ENCODE results near the gene RTN4RL2.

Gene RTN4RL2

DNA sequence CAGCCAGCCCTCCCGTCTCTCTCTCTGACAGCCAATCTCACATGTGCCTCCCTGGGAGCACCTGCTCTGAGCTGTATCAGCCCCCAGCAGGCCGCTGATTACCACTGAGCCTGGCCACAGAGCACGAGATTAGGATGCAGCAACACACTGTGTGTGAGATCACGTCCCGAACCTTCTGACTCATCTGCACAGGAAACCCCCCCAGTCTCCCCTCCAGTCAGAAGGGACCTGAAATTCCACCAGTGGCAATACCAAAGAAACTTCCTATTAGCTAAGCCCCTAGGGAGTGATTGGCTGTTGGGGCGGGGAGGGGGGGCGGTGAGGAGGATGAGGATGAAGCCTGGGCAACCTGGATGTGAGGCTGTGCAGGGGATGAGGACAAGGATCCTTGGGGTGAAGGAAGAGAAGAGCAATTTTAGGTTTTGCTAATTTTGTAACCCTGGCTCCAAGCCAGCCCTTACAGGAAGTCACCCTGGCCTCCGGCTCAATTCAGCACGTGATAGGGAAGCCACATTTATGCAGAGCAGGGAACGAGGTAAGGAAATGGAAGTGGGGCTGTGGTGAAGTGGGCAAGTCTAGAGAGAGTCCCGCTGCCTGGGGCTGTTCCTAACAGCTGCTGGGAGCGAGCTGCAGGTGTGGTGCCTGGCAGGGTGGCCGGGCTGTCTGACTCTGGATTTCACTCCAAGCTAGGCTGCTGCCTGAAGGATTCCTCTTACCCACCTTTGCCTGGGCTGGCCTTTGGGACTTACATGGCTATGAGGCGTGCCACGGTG, 35.4 kb upstream of the RTN4RL2 start:
- Histone ChIP-seq H3K27me3 (ENCODE audit: insufficient read depth, low read length) (peaks cover 21% of the 10 kb centered on the region), H3K9ac (ENCODE audit: low read depth, low read length) (no peak overlapping the region), H3K27ac (ENCODE audit: low read depth, low read length) (no peak overlapping the region), H3K4me1 (ENCODE audit: insufficient read depth, low read length) (peaks cover 15% of the 10 kb centered on the region), H3K4me3 (ENCODE audit: low read length) (no peak overlapping the region), H3K36me3 (ENCODE audit: insufficient read depth, low read length) (peaks cover 23% of the 10 kb centered on the region), H3K9me3 (ENCODE audit: insufficient read depth, low read depth, low read length) (no peaks in the 10 kb centered on the region)
- WGBS, result 75% methylated on average over 15 of the region's 15 CpGs

DNA sequence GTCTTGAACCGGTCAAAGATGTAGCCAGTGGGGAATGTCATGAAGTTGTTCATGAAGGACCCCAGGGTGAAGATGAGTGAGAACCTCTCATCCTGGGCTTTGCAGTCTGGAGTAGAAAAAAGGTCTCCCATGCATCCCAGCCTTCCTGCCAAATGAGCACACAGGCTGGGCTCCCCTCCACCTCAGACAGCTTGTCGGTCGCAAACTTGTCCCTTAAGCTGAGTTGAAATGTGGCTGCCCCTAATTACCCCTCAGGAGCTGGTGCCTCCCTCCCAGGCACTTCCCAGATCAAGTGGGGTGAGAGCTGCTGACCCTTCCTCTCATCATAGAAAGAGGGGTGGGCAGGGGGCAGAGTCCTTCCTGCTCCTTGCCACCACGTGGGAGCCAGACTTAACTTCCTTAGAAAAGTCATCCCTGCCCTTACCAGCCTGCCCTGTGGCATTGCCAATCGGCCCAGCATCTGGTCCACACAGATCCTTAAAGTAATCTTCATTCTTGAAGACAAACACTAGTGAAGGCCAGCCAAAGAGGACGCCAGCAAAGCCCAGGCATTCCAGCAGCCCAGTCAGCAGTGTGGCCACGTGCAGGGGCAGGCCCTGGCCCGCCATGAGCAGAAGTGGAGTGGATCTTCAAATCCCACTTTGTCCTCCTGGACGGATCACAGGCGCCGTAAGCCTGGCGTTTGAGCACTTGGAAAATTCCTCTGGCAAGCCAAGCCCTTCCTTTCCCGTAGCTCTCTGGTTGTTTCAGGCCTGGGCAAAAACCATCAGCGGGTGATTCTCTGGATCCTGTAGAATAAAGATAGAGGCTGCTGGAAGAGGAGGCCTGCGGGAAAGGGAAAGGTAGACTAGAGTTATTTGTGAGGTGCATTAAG, 34.5 kb upstream of the RTN4RL2 start:
- Histone ChIP-seq H3K27me3 (ENCODE audit: insufficient read depth, low read length) (peaks cover 21% of the 10 kb centered on the region), H3K4me1 (ENCODE audit: insufficient read depth, low read length) (peaks cover 15% of the 10 kb centered on the region), H3K9me3 (ENCODE audit: insufficient read depth, low read depth, low read length) (no peaks in the 10 kb centered on the region), H3K36me3 (ENCODE audit: insufficient read depth, low read length) (peaks cover 19% of the 10 kb centered on the region), H3K4me3 (ENCODE audit: low read length) (peak overlapping the region; percentile 57), H3K9ac (ENCODE audit: low read depth, low read length) (peak overlapping the region; percentile 75; the same call in 1 of the 2 replicates), H3K27ac (ENCODE audit: low read depth, low read length) (no peak overlapping the region)
- 87% methylated on average over 15 of the region's 15 CpGs for WGBS

DNA sequence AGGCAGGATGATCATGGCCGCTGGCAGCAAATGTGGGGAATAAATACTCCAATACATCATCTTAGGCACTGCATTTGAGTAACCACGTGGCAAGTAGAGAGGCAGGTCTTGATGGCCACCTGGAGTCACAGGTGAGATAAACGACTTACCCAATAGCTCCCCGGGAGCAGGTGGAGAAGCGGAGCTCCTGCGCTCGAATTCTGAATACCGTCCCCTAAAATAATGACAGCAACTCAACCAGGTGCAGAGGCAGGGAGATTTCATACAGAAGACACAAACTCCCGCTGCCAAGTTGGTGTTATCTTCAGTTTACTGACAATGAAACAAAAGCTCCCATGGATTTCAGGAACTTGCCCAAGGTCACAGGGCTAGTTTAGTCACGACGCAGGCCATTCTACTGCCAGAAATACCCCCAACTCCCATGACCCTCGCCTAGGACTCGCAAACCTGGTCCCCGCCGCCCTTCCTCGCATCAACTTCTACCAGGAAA, 33.8 kb upstream of the RTN4RL2 start:
- Histone ChIP-seq H3K27ac (ENCODE audit: low read depth, low read length) (no peak overlapping the region), H3K9ac (ENCODE audit: low read depth, low read length) (peak overlapping the region; percentile 75; the same call in 1 of the 2 replicates), H3K36me3 (ENCODE audit: insufficient read depth, low read length) (peaks cover 15% of the 10 kb centered on the region; the same call in 1 of the 2 replicates), H3K4me1 (ENCODE audit: insufficient read depth, low read length) (peaks cover 15% of the 10 kb centered on the region), H3K27me3 (ENCODE audit: insufficient read depth, low read length) (peaks cover 21% of the 10 kb centered on the region), H3K9me3 (ENCODE audit: insufficient read depth, low read depth, low read length) (no peaks in the 10 kb centered on the region), H3K4me3 (ENCODE audit: low read length) (peak overlapping the region; percentile 57)
- WGBS, result 31% methylated on average over 15 of the region's 16 CpGs

DNA sequence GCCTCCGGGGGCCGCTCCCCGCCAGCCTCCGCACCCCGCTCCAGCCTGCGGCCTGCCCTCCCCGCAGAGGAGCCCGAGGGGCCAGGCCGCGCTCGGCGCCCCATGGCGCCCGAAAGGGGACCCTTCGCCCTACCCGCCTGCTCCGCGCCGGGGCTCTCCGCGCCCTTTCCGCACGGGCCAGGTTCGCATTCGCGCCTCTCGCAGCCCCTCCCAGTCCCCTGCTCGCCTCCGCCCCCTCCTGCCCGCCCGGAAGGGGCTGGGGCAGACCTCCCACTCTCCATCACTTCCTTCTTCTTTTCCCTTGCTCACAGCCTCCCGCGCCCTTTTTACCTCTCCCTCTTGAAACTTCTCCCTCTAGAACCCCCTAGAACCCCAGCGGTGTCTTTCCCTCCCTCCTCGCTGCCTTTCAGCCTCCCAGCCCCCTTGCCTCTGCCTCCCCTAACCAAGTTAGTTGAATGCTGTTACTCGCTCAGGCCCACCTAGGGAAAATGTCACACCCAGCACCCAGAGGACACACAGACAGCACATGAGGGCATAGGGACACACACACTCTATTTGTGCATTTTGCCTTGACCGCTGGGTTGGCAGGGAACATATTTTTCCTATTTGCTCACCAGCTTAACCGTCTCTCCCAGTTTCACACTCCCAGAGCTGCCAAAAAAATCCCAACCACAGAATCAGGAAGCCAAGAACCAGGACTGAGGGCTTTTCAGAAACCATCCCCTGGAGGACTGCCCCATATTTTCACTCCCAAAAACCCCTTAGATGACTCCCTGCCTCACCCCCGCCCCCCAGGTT, 33.2 kb upstream of the RTN4RL2 start, which contains the start of gene SLC43A3:
TSS of gene SLC43A3 (minus strand) at position 193 of the 798 bp plus-strand sequence. CDS start 949 bp downstream, outside the sequence.
- no peak within 1 kb of the TSS for H3K27ac ChIP-seq (ENCODE audit: low read depth, low read length)

DNA sequence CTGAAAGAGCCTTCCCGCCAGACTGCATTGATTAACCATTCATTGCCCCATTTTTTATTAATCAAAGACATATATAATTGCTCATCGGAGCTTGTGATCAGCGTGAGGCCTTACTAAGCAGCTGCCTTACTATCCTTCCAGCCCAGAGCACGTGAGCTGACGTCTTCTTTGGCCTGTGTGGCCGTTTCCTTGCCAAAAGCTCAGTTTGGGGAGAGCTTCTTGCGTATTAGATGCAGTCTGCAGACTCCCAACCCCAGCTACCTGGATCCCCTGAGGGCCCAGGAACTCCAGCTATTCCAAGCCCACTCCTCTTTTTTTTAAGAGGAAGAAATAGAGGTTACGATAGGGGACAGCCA, 32.6 kb upstream of the RTN4RL2 start:
- Histone ChIP-seq H3K9ac (ENCODE audit: low read depth, low read length) (no peak overlapping the region), H3K9me3 (ENCODE audit: insufficient read depth, low read depth, low read length) (no peaks in the 10 kb centered on the region), H3K4me3 (ENCODE audit: low read length) (no peak overlapping the region), H3K4me1 (ENCODE audit: insufficient read depth, low read length) (peaks cover 15% of the 10 kb centered on the region), H3K36me3 (ENCODE audit: insufficient read depth, low read length) (peaks cover 8% of the 10 kb centered on the region; the same call in 1 of the 2 replicates), H3K27ac (ENCODE audit: low read depth, low read length) (no peak overlapping the region), H3K27me3 (ENCODE audit: insufficient read depth, low read length) (peaks cover 21% of the 10 kb centered on the region)
- 88% methylated on average over 7 of the region's 8 CpGs for WGBS

More for the DNA sequence above, 33.2 kb upstream of the RTN4RL2 start, which contains the start of gene SLC43A3:
- Histone ChIP-seq H3K9ac (ENCODE audit: low read depth, low read length) (peak within 1 kb of the TSS; percentile 75; the same call in 1 of the 2 replicates), H3K9me3 (ENCODE audit: insufficient read depth, low read depth, low read length) (no peaks in the 10 kb centered on the region), H3K4me3 (ENCODE audit: low read length) (peak within 1 kb of the TSS; percentile 57), H3K27me3 (ENCODE audit: insufficient read depth, low read length) (peaks cover 21% of the 10 kb centered on the region), H3K4me1 (ENCODE audit: insufficient read depth, low read length) (peaks cover 15% of the 10 kb centered on the region), H3K36me3 (ENCODE audit: insufficient read depth, low read length) (peaks cover 13% of the 10 kb centered on the region; the same call in 1 of the 2 replicates)
- WGBS, result 10% methylated on average over 39 of the region's 39 CpGs

DNA sequence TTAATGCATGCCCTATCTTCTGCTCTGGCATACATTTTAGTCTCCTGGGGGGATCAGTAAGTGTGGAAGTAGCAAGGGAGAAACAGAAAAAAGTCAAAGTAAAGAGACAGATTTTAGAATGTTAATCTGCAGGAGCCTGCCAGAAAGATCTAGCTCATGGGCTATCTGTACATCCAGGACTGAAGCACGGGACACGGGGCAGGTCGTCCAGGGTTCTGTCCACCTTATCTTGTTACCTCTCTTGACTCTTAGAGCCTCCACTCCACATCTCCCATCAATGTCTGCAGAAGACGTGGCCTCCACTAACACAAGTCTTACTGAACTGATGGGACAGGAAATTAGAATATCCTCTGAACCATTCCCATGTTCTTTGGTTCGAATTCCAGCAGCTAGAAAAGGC, 31.7 kb upstream of the RTN4RL2 start:
- H3K4me1 ChIP-seq (ENCODE audit: insufficient read depth, low read length), result peaks cover 15% of the 10 kb centered on the region
- H3K9ac ChIP-seq (ENCODE audit: low read depth, low read length), result no peak overlapping the region
- peaks cover 21% of the 10 kb centered on the region for H3K27me3 ChIP-seq (ENCODE audit: insufficient read depth, low read length)
- H3K36me3 ChIP-seq (ENCODE audit: insufficient read depth, low read length), result 0 out of 2 replicates have a peak, but pooled peaks cover 3% of the 10 kb centered on the region
- WGBS, result 92% methylated on average over 5 of the region's 5 CpGs
- H3K27ac ChIP-seq (ENCODE audit: low read depth, low read length), result no peak overlapping the region
- no peaks in the 10 kb centered on the region for H3K9me3 ChIP-seq (ENCODE audit: insufficient read depth, low read depth, low read length)
- no peak overlapping the region for H3K4me3 ChIP-seq (ENCODE audit: low read length)

DNA sequence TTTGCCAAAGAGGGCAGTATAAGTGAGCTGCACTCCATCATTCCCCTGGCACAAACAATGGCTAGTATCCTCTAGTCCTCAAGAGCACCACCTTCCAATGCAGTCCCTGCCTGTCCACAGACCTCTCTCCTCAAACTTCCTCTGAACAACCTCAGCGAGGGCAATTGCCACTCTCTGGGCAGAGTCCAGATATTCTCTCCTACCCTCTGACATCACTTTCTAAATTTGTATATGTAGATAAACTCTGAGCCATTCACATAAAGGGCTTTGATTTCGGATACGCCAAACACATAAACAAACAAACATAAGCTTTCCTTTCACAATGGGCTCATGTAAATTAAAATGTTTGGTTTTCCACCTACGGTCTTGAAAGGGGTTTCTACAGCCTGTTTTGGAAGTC, 30.4 kb upstream of the RTN4RL2 start:
- 49% methylated on average over 3 of the region's 4 CpGs for WGBS
- Histone ChIP-seq H3K27ac (ENCODE audit: low read depth, low read length) (no peak overlapping the region), H3K9ac (ENCODE audit: low read depth, low read length) (no peak overlapping the region), H3K9me3 (ENCODE audit: insufficient read depth, low read depth, low read length) (no peaks in the 10 kb centered on the region), H3K36me3 (ENCODE audit: insufficient read depth, low read length) (0 out of 2 replicates have a peak, but pooled peaks cover 3% of the 10 kb centered on the region), H3K4me3 (ENCODE audit: low read length) (no peak overlapping the region), H3K27me3 (ENCODE audit: insufficient read depth, low read length) (peaks cover 21% of the 10 kb centered on the region), H3K4me1 (ENCODE audit: insufficient read depth, low read length) (peaks cover 15% of the 10 kb centered on the region)

DNA sequence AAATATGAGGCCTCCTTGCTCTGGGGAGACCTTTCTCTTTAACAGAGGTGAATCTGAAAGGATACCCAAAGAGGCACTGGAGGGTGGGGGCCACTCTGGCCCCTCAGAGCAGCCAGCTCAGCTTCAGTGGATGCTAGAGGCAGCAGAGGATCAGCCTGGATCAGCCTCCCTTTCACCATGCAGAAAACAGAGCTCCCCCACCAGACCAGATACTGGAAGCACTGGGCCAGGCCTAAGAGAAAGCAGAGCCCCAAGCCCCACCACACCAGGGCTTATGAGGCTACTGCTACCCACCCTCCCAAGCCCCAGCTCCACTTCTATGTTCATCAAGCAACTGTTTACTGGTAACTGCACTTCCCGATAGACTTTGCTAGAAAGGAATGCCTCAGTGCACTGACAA, 29.4 kb upstream of the RTN4RL2 start:
- H3K36me3 ChIP-seq (ENCODE audit: insufficient read depth, low read length), result no peaks in the 10 kb centered on the region
- peaks cover 21% of the 10 kb centered on the region for H3K27me3 ChIP-seq (ENCODE audit: insufficient read depth, low read length)
- peaks cover 12% of the 10 kb centered on the region for H3K4me1 ChIP-seq (ENCODE audit: insufficient read depth, low read length)
- 92% methylated on average over 1 of the region's 1 CpG for WGBS
- no peaks in the 10 kb centered on the region for H3K9me3 ChIP-seq (ENCODE audit: insufficient read depth, low read depth, low read length)
- H3K9ac ChIP-seq (ENCODE audit: low read depth, low read length), result no peak overlapping the region
- no peak overlapping the region for H3K4me3 ChIP-seq (ENCODE audit: low read length)
- H3K27ac ChIP-seq (ENCODE audit: low read depth, low read length), result no peak overlapping the region

DNA sequence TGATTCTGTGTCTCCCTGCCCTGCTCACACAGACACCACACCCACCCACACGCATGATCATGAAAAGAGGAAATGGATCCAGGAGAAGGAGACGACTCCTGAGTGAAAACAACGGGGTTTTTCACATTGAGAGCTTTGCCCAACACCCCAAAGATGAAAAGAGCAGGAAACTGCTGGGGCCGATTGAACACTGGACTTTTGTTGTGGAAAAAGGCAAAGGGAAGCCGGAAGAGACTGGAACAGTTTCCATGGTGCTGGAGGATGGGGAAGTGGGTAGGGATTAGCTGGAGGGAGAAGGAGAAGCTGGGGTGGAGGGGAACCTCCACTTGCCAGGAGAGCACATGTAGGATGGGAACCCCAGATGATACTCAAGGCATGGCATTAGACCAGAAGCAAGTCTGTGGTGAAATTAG, 28.2 kb upstream of the RTN4RL2 start:
- Histone ChIP-seq H3K27ac (ENCODE audit: low read depth, low read length) (no peak overlapping the region), H3K9ac (ENCODE audit: low read depth, low read length) (no peak overlapping the region), H3K4me1 (ENCODE audit: insufficient read depth, low read length) (peaks cover 6% of the 10 kb centered on the region; the same call in 1 of the 2 replicates), H3K36me3 (ENCODE audit: insufficient read depth, low read length) (no peaks in the 10 kb centered on the region), H3K9me3 (ENCODE audit: insufficient read depth, low read depth, low read length) (no peaks in the 10 kb centered on the region), H3K27me3 (ENCODE audit: insufficient read depth, low read length) (peaks cover 13% of the 10 kb centered on the region), H3K4me3 (ENCODE audit: low read length) (no peak overlapping the region)
- 85% methylated on average over 5 of the region's 5 CpGs for WGBS

DNA sequence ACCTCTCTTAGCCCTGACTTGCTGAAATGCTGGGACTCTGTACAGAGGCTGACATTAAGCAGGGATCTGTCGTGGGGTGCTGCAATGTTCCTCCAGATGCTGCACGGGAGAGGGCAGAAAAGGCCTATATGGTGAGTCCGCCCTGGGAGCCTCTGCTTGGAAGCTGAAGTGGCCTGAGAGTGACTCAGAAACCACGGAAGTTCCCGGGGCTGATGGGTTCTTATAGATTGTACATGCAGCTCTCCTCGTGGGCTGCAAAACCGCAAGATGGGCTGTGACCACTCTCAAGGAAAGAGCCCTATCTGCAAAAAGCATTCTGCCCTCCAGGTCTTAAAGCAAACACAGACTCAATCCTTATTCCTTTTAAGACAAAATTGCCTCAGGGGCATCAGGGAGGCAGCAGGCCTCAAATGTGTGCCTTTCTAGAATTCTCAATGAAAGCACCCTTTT, 27.6 kb upstream of the RTN4RL2 start:
- H3K9ac ChIP-seq (ENCODE audit: low read depth, low read length), result no peak overlapping the region

More for the DNA sequence above, 27.6 kb upstream of the RTN4RL2 start:
- Histone ChIP-seq H3K9me3 (ENCODE audit: insufficient read depth, low read depth, low read length) (no peaks in the 10 kb centered on the region), H3K27me3 (ENCODE audit: insufficient read depth, low read length) (peaks cover 13% of the 10 kb centered on the region), H3K4me1 (ENCODE audit: insufficient read depth, low read length) (no peaks in the 10 kb centered on the region), H3K4me3 (ENCODE audit: low read length) (no peak overlapping the region), H3K27ac (ENCODE audit: low read depth, low read length) (no peak overlapping the region), H3K36me3 (ENCODE audit: insufficient read depth, low read length) (no peaks in the 10 kb centered on the region)
- WGBS, result 84% methylated on average over 7 of the region's 7 CpGs
